HepG2 (cell line): Measurements from ENCODE around the gene FDXR. TPM values are rescaled to one million over a fixed set of nuclear protein-coding genes. Genes with fewer than 3 reads are reported as not detected.
A peak's percentile ranks its signal among the peaks of the same experiment; 100 is the strongest.

ENCODE experiments used
- AGO1 ChIP-seq: fragments of 200-400 bp; formaldehyde crosslinking; IDR thresholded peaks from 2 replicates; pipeline ENCODE4 v1.6.1; 2017; ENCODE audit warnings: mild to moderate bottlenecking, low read depth, low read length, moderate library complexity; ENCODE audit not compliant: poor library complexity, severe bottlenecking
- ATF7 ChIP-seq, 2 experiments: fragments of 450-650 bp in 1 of 2; sonication (generic) in 1 of 2; formaldehyde crosslinking in 1 of 2; IDR thresholded peaks; 2 replicates each; pipeline versions ENCODE4 v1.4.0 to v1.6.1; 2016 to 2020; ENCODE audit warnings: antibody characterized with exemption in 1 of 2, mild to moderate bottlenecking in 1 of 2, missing genetic modification reagents in 1 of 2
- CCAR2 ChIP-seq: fragments of 200-400 bp; formaldehyde crosslinking; optimal IDR thresholded peaks from 2 replicates; pipeline ENCODE3; 2018; ENCODE audit warnings: low read depth, mild to moderate bottlenecking, low read length, moderate library complexity
- ELF4 ChIP-seq: sonication (generic); formaldehyde crosslinking; IDR thresholded peaks from 2 replicates; pipeline ENCODE4 v1.5.0; 2020; ENCODE audit warnings: missing genetic modification reagents, mild to moderate bottlenecking, moderate library complexity, borderline replicate concordance
- FOXA1 ChIP-seq, 2 experiments: fragments of 450-650 bp in 1 of 2; sonication (generic) in 1 of 2; formaldehyde crosslinking in 1 of 2; IDR thresholded peaks; 2 replicates each; pipeline versions ENCODE4 v1.4.0 to v1.6.1; 2016 to 2020; ENCODE audit warnings: missing genetic modification reagents in 1 of 2
- FOXK2 ChIP-seq: fragments of 450-650 bp; IDR thresholded peaks from 2 replicates; pipeline ENCODE4 v1.6.1; 2016
- HMG20A ChIP-seq: IDR thresholded peaks from 2 replicates; pipeline ENCODE4 v1.6.1; 2016; ENCODE audit warnings: borderline replicate concordance
- HMG20B ChIP-seq: conservative IDR thresholded peaks from 2 replicates; pipeline ENCODE4 v1.6.1; 2016; ENCODE audit warnings: missing genetic modification reagents, missing compliant biosample characterization
- HNRNPH1 ChIP-seq: fragments of 200-400 bp; formaldehyde crosslinking; optimal IDR thresholded peaks from 2 replicates; pipeline ENCODE3; 2017; ENCODE audit warnings: mild to moderate bottlenecking, low read depth, low read length
- HNRNPK ChIP-seq: fragments of 200-400 bp; formaldehyde crosslinking; IDR thresholded peaks from 2 replicates; pipeline ENCODE4 v1.6.1; 2018; ENCODE audit warnings: low read length, low read depth, moderate library complexity, mild to moderate bottlenecking; ENCODE audit not compliant: poor library complexity, severe bottlenecking
- ISL2 ChIP-seq: sonication (generic); formaldehyde crosslinking; IDR thresholded peaks from 2 replicates; pipeline ENCODE4 v1.5.0; 2020; ENCODE audit warnings: missing genetic modification reagents
- KAT7 ChIP-seq: IDR thresholded peaks from 2 replicates; pipeline ENCODE4 v1.6.1; 2018; ENCODE audit warnings: borderline replicate concordance, missing compliant biosample characterization
- MAFF ChIP-seq: IDR thresholded peaks from 2 replicates; pipeline ENCODE4 v1.6.1; 2011; ENCODE audit warnings: low read depth, low read length, improper control_type of control experiment
- MED8 ChIP-seq: sonication (generic); formaldehyde crosslinking; IDR thresholded peaks from 2 replicates; pipeline ENCODE4 v1.8.1; 2023; ENCODE audit warnings: mild to moderate bottlenecking, missing genetic modification reagents; ENCODE audit not compliant: insufficient replicate concordance
- MTF1 ChIP-seq: sonication (generic); formaldehyde crosslinking; IDR thresholded peaks from 2 replicates; pipeline ENCODE4 v1.5.0; 2020; ENCODE audit warnings: missing genetic modification reagents
- NCOA1 ChIP-seq: sonication (generic); formaldehyde crosslinking; IDR thresholded peaks from 2 replicates; pipeline ENCODE4 v1.9.0; 2021; ENCODE audit warnings: missing genetic modification reagents
- NFKB2 ChIP-seq: sonication (generic); formaldehyde crosslinking; IDR thresholded peaks from 2 replicates; pipeline ENCODE4 v1.4.0; 2020; ENCODE audit warnings: missing genetic modification reagents, borderline replicate concordance
- SRY ChIP-seq: sonication (generic); formaldehyde crosslinking; IDR thresholded peaks from 2 replicates; pipeline ENCODE4 v1.8.0; 2022; ENCODE audit warnings: mild to moderate bottlenecking, missing genetic modification reagents
- TRIM24 ChIP-seq: sonication (generic); formaldehyde crosslinking; IDR thresholded peaks from 2 replicates; pipeline ENCODE4 v1.8.0; 2022; ENCODE audit warnings: mild to moderate bottlenecking, missing genetic modification reagents
- YEATS4 ChIP-seq: sonication (generic); formaldehyde crosslinking; IDR thresholded peaks from 2 replicates; pipeline ENCODE4 v1.4.0; 2020; ENCODE audit warnings: missing genetic modification reagents, borderline replicate concordance
- ZNF136 ChIP-seq: sonication (generic); formaldehyde crosslinking; IDR thresholded peaks from 2 replicates; pipeline ENCODE4 v1.8.1; 2022; ENCODE audit warnings: low read depth, mild to moderate bottlenecking, moderate library complexity, missing genetic modification reagents
- ZNF253 ChIP-seq: sonication (generic); formaldehyde crosslinking; IDR thresholded peaks from 2 replicates; pipeline ENCODE4 v1.8.0; 2022; ENCODE audit warnings: mild to moderate bottlenecking, missing genetic modification reagents, borderline replicate concordance
- ZNF432 ChIP-seq: sonication (generic); formaldehyde crosslinking; IDR thresholded peaks from 2 replicates; pipeline ENCODE4 v1.5.0; 2020; ENCODE audit warnings: missing genetic modification reagents, mild to moderate bottlenecking, borderline replicate concordance
- ZNF563 ChIP-seq: sonication (generic); formaldehyde crosslinking; IDR thresholded peaks from 2 replicates; pipeline ENCODE4 v1.8.0; 2022; ENCODE audit warnings: mild to moderate bottlenecking, moderate library complexity, missing genetic modification reagents
- ZNF570 ChIP-seq: sonication (generic); formaldehyde crosslinking; IDR thresholded peaks from 2 replicates; pipeline ENCODE4 v1.4.0; 2020; ENCODE audit warnings: mild to moderate bottlenecking, missing genetic modification reagents, borderline replicate concordance
- ZNF678 ChIP-seq: sonication (generic); formaldehyde crosslinking; IDR thresholded peaks from 2 replicates; pipeline ENCODE4 v1.4.0; 2020; ENCODE audit warnings: mild to moderate bottlenecking, missing genetic modification reagents
- ZNF746 ChIP-seq: sonication (generic); formaldehyde crosslinking; IDR thresholded peaks from 2 replicates; pipeline ENCODE4 v1.8.0; 2022; ENCODE audit warnings: mild to moderate bottlenecking, missing genetic modification reagents
- ZNF768 ChIP-seq: sonication (generic); formaldehyde crosslinking; IDR thresholded peaks from 2 replicates; pipeline ENCODE4 v1.4.0; 2020; ENCODE audit warnings: missing genetic modification reagents
- ZNF891 ChIP-seq: sonication (generic); formaldehyde crosslinking; IDR thresholded peaks from 2 replicates; pipeline ENCODE4 v1.5.0; 2020; ENCODE audit warnings: mild to moderate bottlenecking, missing genetic modification reagents
- ZSCAN25 ChIP-seq: sonication (generic); formaldehyde crosslinking; IDR thresholded peaks from 2 replicates; pipeline ENCODE4 v1.8.0; 2022; ENCODE audit warnings: mild to moderate bottlenecking, missing genetic modification reagents
- polyA plus RNA-seq, 8 experiments: library from polyadenylated mRNA; depleted of rRNA in 3 of 8; stranded (reverse) in 7 of 8; unstranded in 1 of 8; fragments of >200 nt; fragmentation: Illumina TruSeq in 4 of 8; extraction: Trizol in 4 of 8; gene quantifications; 2 replicates each; pipeline versions ENCODE4 v1.2.1 to v1.2.3, GENCODE V29; 2011 to 2016; ENCODE audit warnings: low read depth in 4 of 8, missing spikeins in 1 of 8, mixed read lengths in 1 of 8; ENCODE audit not compliant: insufficient read depth in 1 of 8
- total RNA-seq, 5 experiments: library from RNA; depleted of rRNA; stranded (reverse); fragments of >200 nt; fragmentation: Illumina TruSeq; extraction: Trizol; gene quantifications; 2 replicates each; pipeline ENCODE4 v1.2.3, GENCODE V29; 2016; ENCODE audit warnings: low read depth in 1 of 5
- TF ChIP-seq, protein P1 (sequence below): sonication (generic); formaldehyde crosslinking; IDR thresholded peaks from 2 replicates; pipeline ENCODE4 v1.8.0; 2022; ENCODE audit warnings: mild to moderate bottlenecking, missing genetic modification reagents, moderate library complexity
- TF ChIP-seq, protein P2 (sequence below): IDR thresholded peaks from 2 replicates; pipeline ENCODE4 v1.6.1; 2016; ENCODE audit warnings: low read depth, borderline replicate concordance

FDXR gene
- total and polyA plus RNA-seq, 2 of the 13 experiments (the other 11 are each of a cell fraction or from before 2014, with no cell fraction given), result 23.4 to 116 TPM

DNA sequence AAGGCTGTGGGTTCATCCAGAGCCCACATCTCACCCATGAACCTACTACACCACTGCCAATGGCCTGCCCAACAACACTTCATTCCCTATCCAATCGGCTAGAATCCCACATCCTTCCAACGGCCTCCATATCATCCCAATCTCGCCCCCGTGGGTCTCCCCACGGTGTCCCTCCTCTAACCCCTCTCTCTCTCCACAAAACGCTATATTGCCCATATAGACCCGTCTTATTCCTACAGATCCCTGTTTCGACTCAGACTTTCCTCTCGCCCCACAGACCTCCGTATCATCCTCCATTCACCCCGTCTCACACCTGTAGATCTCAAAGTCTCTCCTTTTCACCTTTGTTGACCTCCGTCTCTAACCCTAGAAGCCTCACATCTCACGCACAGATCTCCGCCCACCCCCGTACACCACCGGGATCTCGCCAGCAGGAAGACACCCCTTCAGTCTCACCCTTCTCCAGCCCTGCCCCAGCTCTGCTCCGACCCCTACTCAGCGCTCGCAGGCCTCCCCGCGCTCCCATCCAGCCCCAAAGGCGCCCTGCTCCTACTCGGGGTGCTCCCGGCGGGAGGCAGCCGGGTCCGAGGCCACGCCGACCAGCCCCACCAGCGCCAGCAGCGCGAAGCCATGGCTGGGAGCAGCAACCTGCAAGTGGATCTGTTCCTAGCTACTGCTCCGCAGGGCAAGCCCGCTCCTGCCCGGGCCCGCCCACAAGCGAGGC is at the start of gene FDXR (continued):
- TF ChIP-seq NFKB2 (CRISPR knock-in tag) (peak; percentile 75), HNRNPH1 (no peak), KAT7 (peak; percentile 70; the same call in 1 of the 2 replicates), ZNF563 (CRISPR knock-in tag) (peak; percentile 47), TRIM24 (CRISPR knock-in tag) (no peak), AGO1 (no peak), ZNF746 (CRISPR knock-in tag) (no peak), ATF7 (IDR thresholded peaks at IDR 0.05) (no peak), ATF7 (CRISPR knock-in tag; IDR thresholded peaks at IDR 0.05) (no peak), HMG20A (CRISPR knock-in tag) (no peak; the same call in 1 of the 2 replicates), FOXK2 (no peak), ZNF678 (CRISPR knock-in tag) (0 out of 2 replicates have a peak, but pooled peaks have one; percentile 42), HMG20B (no peak), ZNF768 (CRISPR knock-in tag) (peak; percentile 91), ZNF432 (no peak), ZNF891 (CRISPR knock-in tag) (0 out of 2 replicates have a peak, but pooled peaks have one; percentile 65), ZNF253 (CRISPR knock-in tag) (peak; percentile 18; the same call in 1 of the 2 replicates), YEATS4 (peak; percentile 67; the same call in 1 of the 2 replicates), HNRNPK (peak; percentile 45), MTF1 (no peak), MAFF (no peak), ZNF570 (CRISPR knock-in tag) (no peak), FOXA1 (IDR thresholded peaks at IDR 0.05) (no peak), FOXA1 (CRISPR knock-in tag; IDR thresholded peaks at IDR 0.05) (no peak), ZSCAN25 (CRISPR knock-in tag) (peak; percentile 94), ELF4 (CRISPR knock-in tag) (no peak), NCOA1 (CRISPR knock-in tag) (no peak), CCAR2 (no peak), SRY (CRISPR knock-in tag) (0 out of 2 replicates have a peak, but pooled peaks have one; percentile 32), ISL2 (CRISPR knock-in tag) (peak; percentile 77), MED8 (no peak), ZNF136 (CRISPR knock-in tag) (no peak)
- TF ChIP-seq, protein P1, sequence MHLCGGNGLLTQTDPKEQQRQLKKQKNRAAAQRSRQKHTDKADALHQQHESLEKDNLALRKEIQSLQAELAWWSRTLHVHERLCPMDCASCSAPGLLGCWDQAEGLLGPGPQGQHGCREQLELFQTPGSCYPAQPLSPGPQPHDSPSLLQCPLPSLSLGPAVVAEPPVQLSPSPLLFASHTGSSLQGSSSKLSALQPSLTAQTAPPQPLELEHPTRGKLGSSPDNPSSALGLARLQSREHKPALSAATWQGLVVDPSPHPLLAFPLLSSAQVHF (CRISPR knock-in tag), result no peak
- TF ChIP-seq, protein P2, sequence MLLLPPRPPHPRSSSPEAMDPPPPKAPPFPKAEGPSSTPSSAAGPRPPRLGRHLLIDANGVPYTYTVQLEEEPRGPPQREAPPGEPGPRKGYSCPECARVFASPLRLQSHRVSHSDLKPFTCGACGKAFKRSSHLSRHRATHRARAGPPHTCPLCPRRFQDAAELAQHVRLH (CRISPR knock-in tag), result 0 out of 2 replicates have a peak, but pooled peaks have one; percentile 42
